ENCODE measurements around the gene PPM1N.

The PPM1N gene

DNA sequence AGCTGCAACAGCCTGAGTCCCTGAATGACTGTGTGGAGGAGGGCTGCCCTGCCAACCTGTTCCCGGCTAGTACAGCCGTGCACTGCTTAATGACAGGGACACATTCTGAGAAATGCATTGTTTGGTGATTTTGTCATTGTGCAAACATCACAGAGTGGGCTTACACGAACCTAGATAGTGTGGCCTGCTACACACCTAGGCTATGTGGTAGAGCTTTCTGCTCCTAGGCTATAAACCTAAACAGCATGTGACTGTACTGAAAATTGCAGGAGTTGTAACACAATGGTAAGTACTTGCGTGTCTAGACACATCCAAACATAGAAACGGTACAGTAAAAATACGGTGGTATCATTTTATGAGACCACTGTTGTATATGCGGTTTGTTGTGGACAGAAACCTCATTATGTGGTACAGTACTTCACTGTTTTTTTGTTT lies 44.0 kb downstream of the PPM1N start:
- no peak for DNase-seq (ENCODE audit: low spot score)

DNA sequence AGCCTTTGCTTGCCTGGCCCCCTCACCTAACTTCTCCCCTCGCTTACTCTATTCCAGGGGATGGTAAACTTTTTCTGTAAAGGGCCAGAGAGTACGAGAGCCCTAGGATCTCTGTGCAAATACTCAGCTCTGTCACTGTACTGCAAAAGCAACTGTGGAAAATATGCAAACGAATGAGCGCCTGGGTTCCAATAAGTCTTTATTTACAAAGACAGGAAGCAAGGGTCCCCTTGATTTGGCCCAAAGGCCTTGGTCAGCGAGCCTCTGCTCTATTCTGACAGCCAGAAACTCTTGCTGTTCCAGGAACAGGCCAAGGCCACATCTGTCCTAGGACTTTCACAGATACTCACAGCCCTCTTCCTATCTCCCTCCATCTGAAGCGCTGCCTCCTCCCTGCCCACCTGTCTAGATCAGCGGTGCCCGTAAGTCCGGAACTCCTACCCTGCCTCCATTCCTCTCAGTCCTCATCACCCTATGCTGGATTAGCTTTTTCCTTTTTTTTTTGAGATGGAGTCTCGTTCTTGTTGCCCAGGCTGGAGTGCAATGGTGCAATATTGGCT lies 49.0 kb downstream of the PPM1N start:
- DNase-seq (ENCODE audit: low spot score) = peak; percentile 33

DNA sequence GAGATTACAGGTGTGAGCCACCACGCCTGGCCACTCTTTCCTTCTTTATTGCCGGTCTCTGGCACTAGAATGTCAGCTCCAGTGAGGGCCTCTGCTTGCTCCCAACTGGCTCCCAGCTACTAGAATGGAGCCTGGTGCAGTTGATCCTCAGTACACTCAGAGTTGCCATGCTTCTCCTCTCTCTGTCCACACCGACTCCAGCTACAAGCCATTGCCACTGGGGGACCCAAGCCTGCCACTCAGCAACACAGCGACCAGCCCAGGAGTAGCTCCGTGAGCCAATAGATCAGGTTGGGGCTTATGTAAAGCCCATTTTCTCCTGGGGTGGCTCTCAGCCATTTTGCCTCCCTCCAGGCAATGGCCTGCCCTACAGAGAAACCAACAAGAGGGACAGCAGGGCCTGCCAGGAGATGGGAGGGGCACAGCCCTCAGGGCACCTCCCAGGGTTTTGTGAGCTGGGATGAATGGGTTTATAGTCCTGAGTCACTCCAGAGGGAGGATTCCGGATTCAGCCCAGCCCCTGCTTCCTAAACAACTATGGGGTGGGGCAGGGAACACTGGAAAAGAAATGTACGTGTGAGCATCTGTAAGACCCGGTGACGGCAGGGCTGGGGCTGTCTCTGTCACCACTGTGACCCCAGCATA lies 49.8 kb downstream of the PPM1N start:
- DNase-seq (ENCODE audit: low spot score) = no peak
